G401 (cell line): Measurements from ENCODE around the gene CPE. TPM values are rescaled to one million over a fixed set of nuclear protein-coding genes. Genes with fewer than 3 reads are reported as not detected.

ENCODE experiments used
- DNase-seq: peaks from one replicate; pipeline ENCODE4 v3.0.0-alpha.2; 2015; ENCODE audit warnings: low spot score
- in situ Hi-C: cut with HindIII; loops from 2 replicates; pipeline ENCODE4 v1.10.0; 2016; ENCODE audit warnings: low sequenced_read_pairs, mixed read lengths
- total RNA-seq: library from RNA; depleted of rRNA; stranded (reverse); fragments of >200 nt; shearing (Covaris generic); gene quantifications from 2 replicates; pipeline ENCODE4 v1.2.3, GENCODE V29; 2014

Gene CPE
- total RNA-seq, 1 experiment from 2014 or later = 14.6 TPM

- DNase-seq = no peak
- in situ Hi-C loops = no loop called here
These were observed 14.9 kb downstream of the CPE start for GRCh38 chr4:165393704-165394103.

DNA sequence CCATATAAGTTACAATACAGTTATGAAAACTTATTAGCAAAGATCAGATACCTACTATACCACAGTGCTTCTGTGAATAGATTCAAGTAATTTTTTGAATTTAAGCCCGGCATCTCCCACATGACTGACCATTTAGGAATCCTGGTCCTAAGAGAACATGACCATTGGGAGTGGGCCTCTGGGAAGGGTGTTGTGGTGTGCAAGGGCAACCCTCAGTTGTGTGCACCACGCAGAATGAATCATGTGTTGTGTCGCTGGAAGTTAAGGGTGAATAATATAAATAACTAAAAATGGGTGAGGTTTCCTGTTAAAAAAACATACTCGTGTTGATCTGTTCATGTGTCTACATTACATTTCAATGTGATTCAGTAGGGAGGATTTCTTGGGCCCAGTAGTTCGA lies 15.5 kb downstream of the CPE start:
- in situ Hi-C loops = no loop called here
- DNase-seq = no peak

DNA sequence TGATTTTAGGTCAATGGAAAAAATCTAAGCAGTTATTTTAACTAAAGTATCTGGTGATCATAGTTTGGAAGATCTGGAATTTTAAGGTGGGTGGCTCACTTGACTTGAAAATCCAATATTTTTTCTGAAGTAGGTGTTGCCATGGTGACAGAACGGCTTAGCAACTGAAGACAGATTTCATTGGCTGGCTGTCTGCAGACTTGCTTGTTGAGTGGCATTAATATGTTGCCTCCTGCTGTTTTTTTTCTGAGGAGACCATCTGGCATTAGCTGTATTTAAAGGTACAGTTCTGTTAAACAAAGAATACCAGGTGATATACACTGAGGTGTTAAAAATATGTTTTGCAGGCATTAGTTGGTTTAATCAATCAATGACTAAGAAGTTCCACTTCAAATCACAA lies 19.8 kb downstream of the CPE start:
- in situ Hi-C loops = no loop called here
- peak; percentile 99 for DNase-seq

DNA sequence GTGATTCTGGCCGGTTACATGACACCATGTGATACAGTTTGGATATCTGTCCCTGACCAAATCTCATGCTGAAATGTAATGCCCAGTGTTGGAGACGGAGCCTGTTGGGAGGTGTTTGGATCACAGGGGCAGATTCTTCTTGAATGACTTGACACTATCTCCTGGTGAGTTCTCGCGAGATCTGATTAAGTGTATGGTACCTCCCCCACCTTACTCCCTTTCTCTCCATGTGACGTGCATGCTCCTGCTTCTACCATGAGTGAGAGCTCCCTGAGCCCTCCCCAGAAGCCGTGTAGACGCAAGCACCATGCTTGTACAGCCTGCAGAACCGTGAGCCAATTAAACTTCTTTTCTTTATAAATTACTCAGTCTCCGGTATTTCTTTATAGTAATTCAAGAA lies 23.6 kb downstream of the CPE start:
- DNase-seq = no peak
- in situ Hi-C loops = no loop called here

DNA sequence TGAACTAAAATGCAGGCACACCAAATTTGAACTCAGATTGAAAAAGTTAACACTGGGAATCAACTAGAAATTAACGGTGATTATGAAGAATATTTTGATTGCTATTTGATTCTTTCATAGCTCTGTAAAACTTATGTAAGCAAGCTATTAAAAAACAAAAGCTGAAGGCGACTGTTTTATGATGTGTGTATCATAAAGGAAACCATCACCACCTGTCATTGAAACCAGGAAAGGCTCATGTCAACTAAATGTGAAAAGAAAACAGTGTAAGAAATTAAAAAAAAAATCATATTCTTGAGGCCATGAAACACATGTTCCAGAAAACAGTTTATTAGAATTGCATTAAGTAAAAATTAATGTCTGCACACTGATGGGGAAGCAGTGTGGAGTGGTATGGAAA lies 24.2 kb downstream of the CPE start:
- DNase-seq = no peak

DNA sequence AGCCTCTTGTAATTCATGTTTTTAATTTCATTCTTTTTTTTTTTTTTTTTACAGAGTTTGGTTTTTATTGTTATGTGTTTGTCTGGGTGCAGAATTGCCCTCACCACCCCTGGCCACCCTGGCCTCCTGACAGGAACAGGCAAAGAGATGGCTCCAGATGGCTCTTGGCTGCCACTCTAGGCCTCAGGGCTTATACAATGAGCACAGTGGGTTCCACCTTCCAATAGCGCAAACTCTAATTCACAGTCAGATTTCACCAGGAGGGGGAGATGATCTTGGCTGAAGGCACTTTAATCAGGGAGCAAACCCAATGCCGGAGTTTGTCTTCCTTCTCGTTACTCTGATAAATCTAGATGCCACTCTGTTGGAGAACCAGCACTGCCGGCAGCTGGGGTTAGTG lies 24.8 kb downstream of the CPE start:
- in situ Hi-C loops = no loop called here
- DNase-seq = peak; percentile 93

More for the DNA sequence above, 24.2 kb downstream of the CPE start:
- in situ Hi-C loops = no loop called here

GRCh38 chr4:165404080-165404479 lies 25.3 kb downstream of the CPE start:
- in situ Hi-C loops = no loop called here
- no peak for DNase-seq

- DNase-seq = no peak
- in situ Hi-C loops = no loop called here
These were observed 25.9 kb downstream of the CPE start for GRCh38 chr4:165404696-165405095.

DNA sequence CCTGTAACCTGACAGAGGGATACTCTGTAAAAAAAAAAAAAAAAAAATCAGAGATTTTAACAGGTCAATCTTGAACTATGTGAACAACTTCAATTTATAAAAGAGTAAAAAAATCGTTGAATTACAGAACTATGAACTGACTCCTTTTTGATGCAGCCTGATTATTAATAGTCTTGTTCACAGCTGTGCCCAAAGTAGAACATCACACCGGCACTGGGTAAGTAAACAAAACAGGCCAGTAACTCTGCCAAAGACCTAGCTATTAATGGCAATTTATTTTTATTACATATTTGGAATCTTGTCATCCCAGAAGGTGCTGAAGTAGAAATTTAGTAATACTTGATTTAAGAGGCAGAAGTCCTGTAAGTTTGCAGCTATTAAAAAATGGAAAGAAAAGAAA lies 31.4 kb downstream of the CPE start:
- in situ Hi-C loops = no loop called here
- DNase-seq = no peak

GRCh38 chr4:165415910-165416309 lies 37.1 kb downstream of the CPE start:
- in situ Hi-C loops = no loop called here
- DNase-seq = peak; percentile 83

DNA sequence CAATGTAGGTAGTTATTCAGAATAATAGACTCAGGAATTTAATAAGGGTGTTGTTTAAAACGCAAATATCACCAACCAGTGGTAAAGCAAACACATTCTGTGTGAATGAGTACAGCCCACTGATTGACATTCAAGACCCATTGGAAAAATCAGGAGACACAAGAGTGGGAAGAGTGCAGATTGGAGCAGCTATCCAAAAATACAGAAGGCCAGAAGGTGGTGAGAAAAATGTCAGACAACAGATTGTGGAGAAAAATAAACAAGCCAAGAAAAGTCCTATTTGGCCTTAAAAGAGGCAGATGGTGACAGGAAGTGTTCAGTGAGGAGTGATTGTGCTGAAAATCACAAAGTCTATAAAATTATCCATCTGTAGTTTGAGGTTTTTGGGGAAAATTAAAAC lies 39.3 kb downstream of the CPE start:
- DNase-seq = peak; percentile 96
- in situ Hi-C loops = no loop called here

DNA sequence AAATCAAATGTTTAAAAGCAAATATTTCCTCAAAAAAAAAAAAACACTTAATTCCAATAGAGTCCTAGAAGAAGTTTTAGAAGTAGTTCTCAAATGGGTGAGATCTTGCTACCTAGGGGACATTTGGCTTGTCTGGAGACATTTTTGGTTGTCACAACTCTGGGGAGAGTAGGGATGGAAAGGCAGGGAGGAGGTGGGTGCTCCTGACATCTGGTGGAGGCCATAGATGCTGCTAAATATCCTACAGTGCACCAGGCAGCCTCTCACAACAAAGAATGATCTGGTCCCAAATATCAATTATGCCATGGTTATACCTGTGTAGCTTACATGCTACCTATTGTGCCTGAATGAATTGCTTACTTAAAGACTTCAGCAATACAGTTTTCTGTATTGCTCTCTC lies 46.8 kb downstream of the CPE start:
- DNase-seq = no peak
- in situ Hi-C loops = no loop called here

GRCh38 chr4:165426331-165426730 lies 47.5 kb downstream of the CPE start:
- in situ Hi-C loops = no loop called here
- no peak for DNase-seq

DNA sequence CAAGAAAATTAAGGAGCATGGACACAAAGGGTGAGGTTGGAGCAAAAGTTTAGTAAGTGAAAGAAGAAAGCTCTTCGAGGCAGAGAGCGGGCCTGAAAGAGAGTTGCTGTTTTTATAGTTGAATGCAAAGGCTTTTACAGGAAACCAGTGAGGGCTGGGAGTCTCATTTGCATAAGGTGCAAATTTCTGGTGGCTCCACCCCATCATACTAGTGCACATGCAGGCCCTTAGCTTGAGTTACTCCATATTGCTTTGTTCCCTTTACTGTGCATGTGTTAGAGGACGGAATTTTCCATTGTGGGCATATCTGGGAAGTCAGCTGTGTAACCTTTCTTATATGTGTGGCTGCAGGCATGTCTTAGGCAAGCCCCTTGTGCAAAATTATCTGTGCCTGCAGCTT lies 48.0 kb downstream of the CPE start:
- in situ Hi-C loops = no loop called here
- DNase-seq = no peak

DNA sequence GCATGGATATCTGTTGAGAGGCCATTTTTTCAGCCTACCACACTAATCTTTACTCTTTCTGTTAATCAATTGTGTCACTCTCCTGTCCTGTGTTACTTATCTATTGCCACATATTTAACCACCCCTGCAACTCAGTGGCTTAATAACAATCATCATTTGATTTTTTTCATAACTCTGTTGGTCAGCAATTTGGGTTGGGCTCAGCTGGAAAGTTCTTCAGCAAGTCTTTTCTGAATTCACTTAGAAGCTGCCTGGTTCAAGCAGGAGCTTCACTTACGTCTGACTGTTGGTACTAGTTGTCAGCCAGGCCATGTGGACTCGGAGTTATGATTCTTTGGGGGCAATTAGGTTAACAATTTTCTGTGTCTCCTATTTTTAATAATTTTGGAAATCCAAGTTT lies 50.1 kb downstream of the CPE start:
- in situ Hi-C loops = no loop called here
- no peak for DNase-seq

GRCh38 chr4:165433529-165433928 lies 54.7 kb downstream of the CPE start:
- in situ Hi-C loops = no loop called here
- DNase-seq = no peak

DNA sequence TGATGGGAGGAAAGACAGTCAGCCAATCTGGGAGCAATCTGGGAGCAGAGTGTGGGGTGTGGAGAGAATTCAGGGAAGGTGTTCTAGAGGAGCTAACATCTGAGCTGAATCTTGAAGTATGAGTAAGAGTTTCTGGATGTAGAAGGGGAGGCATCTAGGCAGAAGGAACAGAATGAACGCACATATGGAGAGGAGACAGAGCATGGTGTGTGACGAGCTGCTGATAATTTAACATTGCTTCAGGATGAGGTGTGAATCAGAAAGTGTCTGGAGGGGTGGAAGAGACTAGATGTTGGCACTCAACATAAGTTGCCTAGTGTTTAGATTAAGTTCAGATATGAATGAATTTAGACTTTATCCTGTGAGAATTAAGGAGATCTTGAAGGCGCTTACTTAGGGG lies 58.9 kb downstream of the CPE start:
- DNase-seq = no peak
- in situ Hi-C loops = no loop called here

DNA sequence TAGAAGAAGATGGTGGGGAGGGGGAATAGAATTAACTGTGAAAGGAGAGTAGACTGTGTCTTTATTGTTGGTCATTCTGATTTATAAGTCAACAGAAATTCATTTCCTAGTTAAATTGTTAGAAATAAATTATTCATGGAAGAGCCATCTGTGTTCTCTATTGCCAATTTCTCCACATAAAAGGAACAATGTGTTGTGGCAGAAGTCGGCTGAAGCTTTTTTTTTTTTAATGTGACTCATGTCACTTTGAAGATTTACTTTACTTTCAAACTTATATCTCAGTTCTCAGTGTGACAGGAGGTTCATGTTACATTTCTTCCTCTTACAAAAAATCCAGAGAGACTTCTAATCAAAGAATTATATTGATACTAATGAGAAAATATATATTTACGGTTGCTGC lies 60.5 kb downstream of the CPE start:
- in situ Hi-C loops = no loop called here
- DNase-seq = peak; percentile 60

DNA sequence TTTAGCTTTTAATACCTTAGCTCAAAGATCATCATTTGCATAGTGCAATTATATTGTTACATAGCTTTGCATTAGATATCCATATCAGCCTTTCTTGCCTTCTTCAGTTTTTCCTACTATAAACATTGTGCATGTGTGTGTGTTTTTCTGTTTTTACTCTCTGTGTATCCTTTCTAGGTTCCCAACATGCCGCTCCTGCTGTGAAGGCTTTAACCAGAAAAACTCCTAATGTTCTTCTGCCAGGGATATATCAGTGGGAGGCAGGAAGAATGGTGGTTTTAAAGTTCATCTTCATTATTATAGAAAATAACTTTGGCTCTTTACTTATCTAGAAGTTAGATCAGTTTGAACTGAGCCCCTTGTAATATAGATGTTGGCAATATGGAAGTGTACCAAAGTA lies 61.2 kb downstream of the CPE start:
- peak; percentile 57 for DNase-seq
- in situ Hi-C loops = no loop called here

DNA sequence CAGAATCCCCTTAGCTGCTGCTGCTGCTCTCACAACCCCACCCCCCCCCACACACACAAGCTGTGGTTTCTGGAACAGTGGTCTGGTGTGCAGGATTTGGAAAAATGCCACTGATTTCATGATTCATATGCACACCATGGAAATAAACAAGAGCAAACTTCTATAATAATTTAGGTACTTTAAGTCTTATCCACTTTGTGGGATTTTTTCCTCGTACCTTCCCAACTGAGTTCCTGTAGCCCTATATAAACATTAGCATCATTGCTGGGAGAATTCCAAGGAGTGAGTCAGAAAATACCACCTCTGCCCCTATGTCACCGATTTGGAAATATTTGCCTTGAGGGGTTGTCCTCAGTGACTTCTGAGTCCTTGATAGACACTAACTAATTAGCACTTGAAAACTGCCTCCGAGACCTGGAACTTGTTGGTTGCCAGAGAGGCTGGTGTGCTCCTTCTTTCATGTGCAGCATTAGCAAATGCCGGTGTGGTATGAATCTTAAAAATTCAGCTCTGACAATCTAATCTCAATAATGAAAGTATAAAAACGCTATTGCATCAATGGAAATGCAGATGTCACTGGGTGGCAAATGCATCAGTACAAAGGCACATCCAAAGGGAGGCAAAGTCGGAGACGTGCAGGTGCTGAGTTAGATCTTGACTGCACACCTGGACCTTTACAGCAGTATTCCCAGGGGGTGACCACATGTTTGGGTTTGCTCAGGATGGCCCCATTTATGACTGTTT lies 61.8 kb downstream of the CPE start:
- in situ Hi-C loops = no loop called here
- DNase-seq = no peak

DNA sequence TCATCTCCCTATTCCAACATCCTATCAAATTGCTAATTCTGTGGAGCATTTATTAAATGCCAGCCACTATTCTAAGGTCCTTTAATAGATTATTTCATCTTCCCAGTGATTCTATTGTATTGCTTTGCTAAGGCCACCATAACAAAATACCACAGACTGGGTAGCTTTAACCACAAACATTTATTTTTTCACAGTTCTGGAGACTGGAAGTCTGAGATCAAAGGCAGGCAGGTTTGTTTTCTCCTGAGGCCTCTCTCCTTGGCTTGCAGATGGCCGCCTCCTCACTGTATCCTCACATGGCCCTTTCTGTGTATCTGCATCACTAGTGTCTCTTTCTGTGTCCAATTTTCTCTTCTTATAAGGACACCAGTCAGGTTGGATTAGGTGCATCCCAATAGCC lies 64.5 kb downstream of the CPE start:
- DNase-seq = no peak
- in situ Hi-C loops = no loop called here

- DNase-seq = no peak
- in situ Hi-C loops = no loop called here
These were observed 69.9 kb downstream of the CPE start for GRCh38 chr4:165448700-165449099.
